CD14-positive monocyte (primary cell): ENCODE results near the gene PTPRQ. TPM values are rescaled to one million over a fixed set of nuclear protein-coding genes. Genes with fewer than 3 reads are reported as not detected.

ENCODE experiments used
- DNase-seq, 3 donors: peaks; one replicate each; pipeline ENCODE4 v3.0.0-alpha.2; 2011 to 2022
- H2AFZ ChIP-seq: 2 replicates; pipeline ENCODE4 v1.6.0; 2012; ENCODE audit warnings: mild to moderate bottlenecking, low read depth, low read length, inconsistent platforms; ENCODE audit not compliant: insufficient read depth, poor library complexity, severe bottlenecking
- H3K27ac ChIP-seq, 2 donors: 1 replicate in 1 of 2; 2 replicates in 1 of 2; pipeline ENCODE4 v1.5.1; 2012 to 2013; ENCODE audit warnings: low read length in 2 of 2, control low read depth in 1 of 2, inconsistent platforms in 1 of 2, low read depth in 1 of 2, mild to moderate bottlenecking in 1 of 2
- H3K27me3 ChIP-seq, 2 donors: one replicate each; pipeline versions ENCODE4 v1.6.0 to v1.6.1; 2011 to 2013; ENCODE audit warnings: low read length in 2 of 2; ENCODE audit not compliant: control insufficient read depth in 2 of 2, insufficient read depth in 2 of 2
- H3K36me3 ChIP-seq, 2 donors: replicated peaks in 1 of 2; 1 replicate in 1 of 2; 2 replicates in 1 of 2; pipeline versions ENCODE4 v1.5.1 to v1.6.1; 2012 to 2013; ENCODE audit warnings: low read length in 2 of 2, control low read depth in 1 of 2, inconsistent platforms in 1 of 2, mild to moderate bottlenecking in 1 of 2; ENCODE audit not compliant: insufficient read depth in 2 of 2, control insufficient read depth in 1 of 2
- H3K4me1 ChIP-seq, 2 donors: 1 replicate in 1 of 2; 2 replicates in 1 of 2; pipeline versions ENCODE4 v1.5.1 to v1.6.1; 2012 to 2013; ENCODE audit warnings: low read length in 2 of 2, control low read depth in 1 of 2, inconsistent platforms in 1 of 2, mild to moderate bottlenecking in 1 of 2, moderate library complexity in 1 of 2; ENCODE audit not compliant: insufficient read depth in 2 of 2, control insufficient read depth in 1 of 2
- H3K4me2 ChIP-seq: replicated peaks from 2 replicates; pipeline ENCODE3; 2012; ENCODE audit warnings: low read length, moderate library complexity, mild to moderate bottlenecking; ENCODE audit not compliant: poor library complexity, severe bottlenecking; ENCODE audit errors: extremely low read depth
- H3K4me3 ChIP-seq, 3 experiments: fragments of 200-600 bp in 1 of 3; sonication (generic) in 1 of 3; replicated peaks in 1 of 3; 1 replicate in 2 of 3; 2 replicates in 1 of 3; pipeline ENCODE4 v1.5.1; 2011 to 2013; ENCODE audit warnings: low read length in 3 of 3, mild to moderate bottlenecking in 3 of 3, control low read depth in 2 of 3, low read depth in 2 of 3, inconsistent platforms in 1 of 3, moderate library complexity in 1 of 3
- H3K79me2 ChIP-seq: 2 replicates; pipeline ENCODE4 v1.6.0; 2012; ENCODE audit warnings: mild to moderate bottlenecking, control low read depth, inconsistent platforms, low read length, moderate library complexity; ENCODE audit not compliant: insufficient read depth
- H3K9ac ChIP-seq: 2 replicates; pipeline ENCODE4 v1.6.0; 2017; ENCODE audit warnings: low read length, mild to moderate bottlenecking; ENCODE audit not compliant: insufficient read depth, poor library complexity, severe bottlenecking
- H3K9me3 ChIP-seq, 2 donors: replicated peaks in 1 of 2; 1 replicate in 1 of 2; 2 replicates in 1 of 2; pipeline versions ENCODE4 v1.5.1 to v1.6.1; 2012 to 2013; ENCODE audit warnings: low read length in 2 of 2, control low read depth in 1 of 2; ENCODE audit not compliant: control insufficient read depth in 1 of 2, insufficient read depth in 1 of 2
- H4K20me1 ChIP-seq: 2 replicates; pipeline ENCODE4 v1.6.0; 2012; ENCODE audit warnings: mild to moderate bottlenecking, low read length, control low read depth, moderate library complexity; ENCODE audit not compliant: insufficient read depth
- H3K27ac Mint-ChIP-seq, 7 donors: one replicate each; pipeline ENCODE4 v1.8.0; 2020; ENCODE audit warnings: mild to moderate bottlenecking in 7 of 7, mixed read lengths in 7 of 7, moderate library complexity in 6 of 7, inconsistent platforms in 2 of 7
- H3K27me3 Mint-ChIP-seq, 3 donors: one replicate each; pipeline ENCODE4 v1.8.0; 2021 to 2022; ENCODE audit warnings: low read depth in 3 of 3, mild to moderate bottlenecking in 3 of 3, mixed read lengths in 3 of 3, moderate library complexity in 3 of 3, inconsistent platforms in 1 of 3
- H3K36me3 Mint-ChIP-seq, 2 donors: one replicate each; pipeline ENCODE4 v1.8.0; 2020; ENCODE audit warnings: mixed read lengths in 2 of 2, inconsistent platforms in 1 of 2, mild to moderate bottlenecking in 1 of 2
- H3K4me1 Mint-ChIP-seq: one replicate; pipeline ENCODE4 v1.8.0; 2020; ENCODE audit warnings: mild to moderate bottlenecking, mixed read lengths
- H3K4me3 Mint-ChIP-seq, 2 donors: one replicate each; pipeline ENCODE4 v1.8.0; 2020; ENCODE audit warnings: mild to moderate bottlenecking in 2 of 2, mixed read lengths in 2 of 2, moderate library complexity in 1 of 2
- H3K9me3 Mint-ChIP-seq, 7 donors: one replicate each; pipeline ENCODE4 v1.8.0; 2020 to 2022; ENCODE audit warnings: mixed read lengths in 7 of 7, mild to moderate bottlenecking in 6 of 7, moderate library complexity in 6 of 7, inconsistent platforms in 2 of 7
- CTCF ChIP-seq: fragments of 200-600 bp; IDR thresholded peaks from one replicate; pipeline ENCODE4 v1.8.0; 2022; ENCODE audit warnings: antibody characterized with exemption, mild to moderate bottlenecking
- WGBS: methylation state at CpG from one replicate; pipeline ENCODE4 v1.1.5; 2013; ENCODE audit warnings: missing lambda C conversion rate; ENCODE audit not compliant: insufficient coverage; 5-methylcytosine and 5-hydroxymethylcytosine counted together
- intact Hi-C, 2 donors: fragments of 100-400 bp; cut with micrococcal nuclease; formaldehyde crosslinking; loops; one replicate each; pipeline versions ENCODE4 v1.15.0 to v1.15.1; 2023
- polyA plus RNA-seq, 3 donors: library from polyadenylated mRNA; depleted of rRNA in 1 of 3; unstranded in 2 of 3; stranded (reverse) in 1 of 3; fragments of 300-500 nt in 2 of 3; fragments of >200 nt in 1 of 3; fragmentation: Illumina TruSeq in 2 of 3; gene quantifications; 1 replicate in 2 of 3; 2 replicates in 1 of 3; pipeline ENCODE4 v1.2.3, GENCODE V29; 2012 to 2021

PTPRQ gene
- polyA plus RNA-seq, 3 donors: not detected

GRCh38 chr12:80469681-80470080, 25.6 kb downstream of the PTPRQ start:
- TF ChIP-seq CTCF: no peak
- H3K36me3 Mint-ChIP-seq: no peaks in the 10 kb centered on the region
- H3K9ac ChIP-seq: no peak overlapping the region
- no peaks in the 10 kb centered on the region for H3K4me1 Mint-ChIP-seq
- H2AFZ ChIP-seq: no peak overlapping the region
- H3K27me3 ChIP-seq: no peaks in the 10 kb centered on the region
- H3K9me3 ChIP-seq: no peaks in the 10 kb centered on the region
- H3K27ac Mint-ChIP-seq: no peak overlapping the region
- H3K4me2 ChIP-seq: no peak overlapping the region
- no peaks in the 10 kb centered on the region for H4K20me1 ChIP-seq
- no peaks in the 10 kb centered on the region for H3K4me1 ChIP-seq
- WGBS: 100% methylated on average over 1 of the region's 1 CpG
- H3K9me3 Mint-ChIP-seq: no peaks in the 10 kb centered on the region
- no peak overlapping the region for H3K4me3 Mint-ChIP-seq
- peaks cover 0 to 1% (median 0%) of the 10 kb centered on the region in 3 donors for H3K27me3 Mint-ChIP-seq
- H3K36me3 ChIP-seq: no peaks in the 10 kb centered on the region
- H3K4me3 ChIP-seq: no peak overlapping the region
- H3K27ac ChIP-seq: no peak overlapping the region
- H3K79me2 ChIP-seq: no peaks in the 10 kb centered on the region
- no peak for DNase-seq
- intact Hi-C loops: no loop called here

GRCh38 chr12:80470403-80470802, 26.4 kb downstream of the PTPRQ start:
- Histone ChIP-seq H3K9me3 (no peaks in the 10 kb centered on the region), H4K20me1 (no peaks in the 10 kb centered on the region), H3K27ac (no peak overlapping the region), H3K4me3 (no peak overlapping the region), H3K27me3 (no peaks in the 10 kb centered on the region), H3K4me1 (no peaks in the 10 kb centered on the region), H2AFZ (no peak overlapping the region), H3K79me2 (no peaks in the 10 kb centered on the region), H3K9ac (no peak overlapping the region), H3K4me2 (no peak overlapping the region), H3K36me3 (no peaks in the 10 kb centered on the region)
- no peak overlapping the region for H3K4me3 Mint-ChIP-seq
- intact Hi-C loops: no loop called here
- H3K27me3 Mint-ChIP-seq: peaks cover 0 to 1% (median 0%) of the 10 kb centered on the region in 3 donors
- no peaks in the 10 kb centered on the region for H3K9me3 Mint-ChIP-seq
- no peak for DNase-seq
- no peaks in the 10 kb centered on the region for H3K4me1 Mint-ChIP-seq
- no peak overlapping the region for H3K27ac Mint-ChIP-seq
- TF ChIP-seq CTCF: no peak
- WGBS: 88% methylated on average over 1 of the region's 1 CpG
- no peaks in the 10 kb centered on the region for H3K36me3 Mint-ChIP-seq
